H1 (cell line): ENCODE results near the gene SLC2A13. TPM values are rescaled to one million over a fixed set of nuclear protein-coding genes. Genes with fewer than 3 reads are reported as not detected.

ENCODE experiments used
- CREB1 ChIP-seq: IDR thresholded peaks from 2 replicates; pipeline ENCODE4 v1.6.1; 2012; ENCODE audit warnings: inconsistent platforms
- HDAC6 ChIP-seq: IDR thresholded peaks from one replicate; pipeline ENCODE4 v1.7.1; 2012; ENCODE audit warnings: low read depth, mild to moderate bottlenecking, inconsistent platforms, low read length, moderate library complexity
- PHF8 ChIP-seq: fragments of 200-600 bp; sonication (generic); conservative IDR thresholded peaks from 2 replicates; pipeline ENCODE4 v1.7.1; 2012; ENCODE audit warnings: low read depth, mild to moderate bottlenecking, inconsistent platforms, low read length, moderate library complexity
- RNF2 ChIP-seq: fragments of 200-900, 300-1000 bp; sonication (generic); IDR thresholded peaks from 2 replicates; pipeline ENCODE4 v1.7.1; 2016; ENCODE audit warnings: borderline replicate concordance, low read depth, mild to moderate bottlenecking, antibody characterized with exemption, low read length; ENCODE audit not compliant: poor library complexity, severe bottlenecking; ENCODE audit errors: missing control alignments
- TAF7 ChIP-seq: optimal IDR thresholded peaks from 2 replicates; pipeline ENCODE3; 2011; ENCODE audit warnings: low read depth, mild to moderate bottlenecking, inconsistent platforms, low read length, moderate library complexity, borderline replicate concordance
- polyA plus RNA-seq, 7 experiments: library from polyadenylated mRNA; depleted of rRNA in 3 of 7; stranded (reverse) in 5 of 7; unstranded in 2 of 7; fragments of >200 nt in 5 of 7; fragments of 200-250 nt in 2 of 7; gene quantifications; 1 replicate in 5 of 7; 2 replicates in 1 of 7; 4 replicates in 1 of 7; pipeline versions ENCODE4 v1.2.1 to v1.2.3, GENCODE V29; 2011 to 2013; ENCODE audit warnings: missing spikeins in 2 of 7, mixed read lengths in 2 of 7
- total RNA-seq: library from RNA; stranded (reverse); fragmentation: NEBNext Ultra II Directional; extraction: Animal tissue kit (Norgen Biotek cat#: 25700); gene quantifications from 2 replicates; pipeline ENCODE4 v1.2.1, GENCODE V29; 2021
- TF ChIP-seq, protein P1 (sequence below): fragments of 300-600 bp; sonication (generic); IDR thresholded peaks from 2 replicates; pipeline ENCODE4 v1.7.1; 2012; ENCODE audit warnings: low read length, moderate library complexity, mild to moderate bottlenecking, inconsistent platforms; ENCODE audit not compliant: insufficient replicate concordance

Gene SLC2A13
- total and polyA plus RNA-seq, 2 of the 8 experiments (the other 6 are each of a cell fraction or from before 2014, with no cell fraction given), result 2.8 to 9.6 TPM

DNA sequence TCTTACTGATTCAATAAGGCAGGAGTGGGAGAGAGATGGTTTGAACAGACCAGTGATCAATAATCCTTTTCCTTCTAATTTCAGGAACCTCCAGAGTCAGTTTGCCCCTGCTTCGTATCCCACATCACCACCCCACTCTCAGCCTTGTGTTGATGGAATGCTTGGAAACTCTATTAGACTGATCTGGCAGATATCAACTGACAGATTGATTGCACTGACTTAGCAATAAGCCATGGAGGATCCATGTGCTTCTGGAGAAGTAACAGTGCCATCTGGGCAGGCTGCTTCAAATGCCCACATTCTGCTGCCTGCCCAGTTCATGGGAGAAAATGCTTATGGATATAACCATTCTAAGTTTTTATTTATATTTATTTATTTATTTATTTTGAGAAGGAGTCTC lies 218.0 kb downstream of the SLC2A13 start (continued):
- TF ChIP-seq, protein P1, sequence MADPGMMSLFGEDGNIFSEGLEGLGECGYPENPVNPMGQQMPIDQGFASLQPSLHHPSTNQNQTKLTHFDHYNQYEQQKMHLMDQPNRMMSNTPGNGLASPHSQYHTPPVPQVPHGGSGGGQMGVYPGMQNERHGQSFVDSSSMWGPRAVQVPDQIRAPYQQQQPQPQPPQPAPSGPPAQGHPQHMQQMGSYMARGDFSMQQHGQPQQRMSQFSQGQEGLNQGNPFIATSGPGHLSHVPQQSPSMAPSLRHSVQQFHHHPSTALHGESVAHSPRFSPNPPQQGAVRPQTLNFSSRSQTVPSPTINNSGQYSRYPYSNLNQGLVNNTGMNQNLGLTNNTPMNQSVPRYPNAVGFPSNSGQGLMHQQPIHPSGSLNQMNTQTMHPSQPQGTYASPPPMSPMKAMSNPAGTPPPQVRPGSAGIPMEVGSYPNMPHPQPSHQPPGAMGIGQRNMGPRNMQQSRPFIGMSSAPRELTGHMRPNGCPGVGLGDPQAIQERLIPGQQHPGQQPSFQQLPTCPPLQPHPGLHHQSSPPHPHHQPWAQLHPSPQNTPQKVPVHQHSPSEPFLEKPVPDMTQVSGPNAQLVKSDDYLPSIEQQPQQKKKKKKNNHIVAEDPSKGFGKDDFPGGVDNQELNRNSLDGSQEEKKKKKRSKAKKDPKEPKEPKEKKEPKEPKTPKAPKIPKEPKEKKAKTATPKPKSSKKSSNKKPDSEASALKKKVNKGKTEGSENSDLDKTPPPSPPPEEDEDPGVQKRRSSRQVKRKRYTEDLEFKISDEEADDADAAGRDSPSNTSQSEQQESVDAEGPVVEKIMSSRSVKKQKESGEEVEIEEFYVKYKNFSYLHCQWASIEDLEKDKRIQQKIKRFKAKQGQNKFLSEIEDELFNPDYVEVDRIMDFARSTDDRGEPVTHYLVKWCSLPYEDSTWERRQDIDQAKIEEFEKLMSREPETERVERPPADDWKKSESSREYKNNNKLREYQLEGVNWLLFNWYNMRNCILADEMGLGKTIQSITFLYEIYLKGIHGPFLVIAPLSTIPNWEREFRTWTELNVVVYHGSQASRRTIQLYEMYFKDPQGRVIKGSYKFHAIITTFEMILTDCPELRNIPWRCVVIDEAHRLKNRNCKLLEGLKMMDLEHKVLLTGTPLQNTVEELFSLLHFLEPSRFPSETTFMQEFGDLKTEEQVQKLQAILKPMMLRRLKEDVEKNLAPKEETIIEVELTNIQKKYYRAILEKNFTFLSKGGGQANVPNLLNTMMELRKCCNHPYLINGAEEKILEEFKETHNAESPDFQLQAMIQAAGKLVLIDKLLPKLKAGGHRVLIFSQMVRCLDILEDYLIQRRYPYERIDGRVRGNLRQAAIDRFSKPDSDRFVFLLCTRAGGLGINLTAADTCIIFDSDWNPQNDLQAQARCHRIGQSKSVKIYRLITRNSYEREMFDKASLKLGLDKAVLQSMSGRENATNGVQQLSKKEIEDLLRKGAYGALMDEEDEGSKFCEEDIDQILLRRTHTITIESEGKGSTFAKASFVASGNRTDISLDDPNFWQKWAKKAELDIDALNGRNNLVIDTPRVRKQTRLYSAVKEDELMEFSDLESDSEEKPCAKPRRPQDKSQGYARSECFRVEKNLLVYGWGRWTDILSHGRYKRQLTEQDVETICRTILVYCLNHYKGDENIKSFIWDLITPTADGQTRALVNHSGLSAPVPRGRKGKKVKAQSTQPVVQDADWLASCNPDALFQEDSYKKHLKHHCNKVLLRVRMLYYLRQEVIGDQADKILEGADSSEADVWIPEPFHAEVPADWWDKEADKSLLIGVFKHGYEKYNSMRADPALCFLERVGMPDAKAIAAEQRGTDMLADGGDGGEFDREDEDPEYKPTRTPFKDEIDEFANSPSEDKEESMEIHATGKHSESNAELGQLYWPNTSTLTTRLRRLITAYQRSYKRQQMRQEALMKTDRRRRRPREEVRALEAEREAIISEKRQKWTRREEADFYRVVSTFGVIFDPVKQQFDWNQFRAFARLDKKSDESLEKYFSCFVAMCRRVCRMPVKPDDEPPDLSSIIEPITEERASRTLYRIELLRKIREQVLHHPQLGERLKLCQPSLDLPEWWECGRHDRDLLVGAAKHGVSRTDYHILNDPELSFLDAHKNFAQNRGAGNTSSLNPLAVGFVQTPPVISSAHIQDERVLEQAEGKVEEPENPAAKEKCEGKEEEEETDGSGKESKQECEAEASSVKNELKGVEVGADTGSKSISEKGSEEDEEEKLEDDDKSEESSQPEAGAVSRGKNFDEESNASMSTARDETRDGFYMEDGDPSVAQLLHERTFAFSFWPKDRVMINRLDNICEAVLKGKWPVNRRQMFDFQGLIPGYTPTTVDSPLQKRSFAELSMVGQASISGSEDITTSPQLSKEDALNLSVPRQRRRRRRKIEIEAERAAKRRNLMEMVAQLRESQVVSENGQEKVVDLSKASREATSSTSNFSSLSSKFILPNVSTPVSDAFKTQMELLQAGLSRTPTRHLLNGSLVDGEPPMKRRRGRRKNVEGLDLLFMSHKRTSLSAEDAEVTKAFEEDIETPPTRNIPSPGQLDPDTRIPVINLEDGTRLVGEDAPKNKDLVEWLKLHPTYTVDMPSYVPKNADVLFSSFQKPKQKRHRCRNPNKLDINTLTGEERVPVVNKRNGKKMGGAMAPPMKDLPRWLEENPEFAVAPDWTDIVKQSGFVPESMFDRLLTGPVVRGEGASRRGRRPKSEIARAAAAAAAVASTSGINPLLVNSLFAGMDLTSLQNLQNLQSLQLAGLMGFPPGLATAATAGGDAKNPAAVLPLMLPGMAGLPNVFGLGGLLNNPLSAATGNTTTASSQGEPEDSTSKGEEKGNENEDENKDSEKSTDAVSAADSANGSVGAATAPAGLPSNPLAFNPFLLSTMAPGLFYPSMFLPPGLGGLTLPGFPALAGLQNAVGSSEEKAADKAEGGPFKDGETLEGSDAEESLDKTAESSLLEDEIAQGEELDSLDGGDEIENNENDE, result no peak
- TF ChIP-seq RNF2 (no peak), TAF7 (no peak), CREB1 (no peak), PHF8 (no peak), HDAC6 (no peak)
